H9 (cell line): Measurements from ENCODE around the gene TMPRSS6. TPM values are rescaled to one million over a fixed set of nuclear protein-coding genes. Genes with fewer than 3 reads are reported as not detected.

Source experiments
- DNase-seq: peaks from one replicate; pipeline ENCODE4 v3.0.0-alpha.2; 2017
- H2AFZ ChIP-seq: one replicate; pipeline ENCODE4 v1.6.1; 2013; ENCODE audit warnings: mild to moderate bottlenecking, low read length, control low read depth, moderate library complexity
- H2AK5ac ChIP-seq: 2 replicates; pipeline ENCODE4 v1.6.1; 2013; ENCODE audit warnings: low read length, control low read depth, mixed read lengths; ENCODE audit not compliant: insufficient read length
- H2BK120ac ChIP-seq: one replicate; pipeline ENCODE4 v1.6.1; 2013; ENCODE audit warnings: low read depth, mild to moderate bottlenecking, low read length, control low read depth, inconsistent platforms; ENCODE audit not compliant: poor library complexity, severe bottlenecking
- H2BK12ac ChIP-seq: 2 replicates; pipeline ENCODE4 v1.6.1; 2013; ENCODE audit warnings: low read length, control low read depth, mixed read lengths, low read depth; ENCODE audit not compliant: insufficient read length
- H2BK15ac ChIP-seq: 2 replicates; pipeline ENCODE4 v1.6.1; 2013; ENCODE audit warnings: low read depth, low read length, control low read depth
- H2BK20ac ChIP-seq: one replicate; pipeline ENCODE4 v1.6.1; 2013; ENCODE audit warnings: low read depth, mild to moderate bottlenecking, low read length, control low read depth, inconsistent platforms; ENCODE audit not compliant: poor library complexity, severe bottlenecking
- H2BK5ac ChIP-seq: 2 replicates; pipeline ENCODE4 v1.6.1; 2013; ENCODE audit warnings: low read length, control low read depth, mixed read lengths; ENCODE audit not compliant: insufficient read length
- H3K14ac ChIP-seq: 2 replicates; pipeline ENCODE4 v1.6.1; 2013; ENCODE audit warnings: low read length, control low read depth; ENCODE audit not compliant: insufficient read depth
- H3K18ac ChIP-seq: 2 replicates; pipeline ENCODE4 v1.6.1; 2013; ENCODE audit warnings: low read depth, mild to moderate bottlenecking, mixed read lengths, low read length, control low read depth; ENCODE audit not compliant: insufficient read length
- H3K23ac ChIP-seq: 2 replicates; pipeline ENCODE4 v1.6.1; 2013; ENCODE audit warnings: low read length, control low read depth, mixed read lengths, low read depth; ENCODE audit not compliant: insufficient read length
- H3K23me2 ChIP-seq: 2 replicates; pipeline ENCODE4 v1.6.1; 2013; ENCODE audit warnings: low read depth, mild to moderate bottlenecking, mixed read lengths, low read length, control low read depth; ENCODE audit not compliant: insufficient read length, poor library complexity, severe bottlenecking
- H3K27ac ChIP-seq: 2 replicates; pipeline ENCODE4 v1.5.1; 2013; ENCODE audit warnings: low read length, control low read depth, mixed read lengths, low read depth; ENCODE audit not compliant: insufficient read length
- H3K27me3 ChIP-seq: 2 replicates; pipeline ENCODE4 v1.6.1; 2013; ENCODE audit warnings: low read length, control low read depth, inconsistent platforms; ENCODE audit not compliant: insufficient read depth
- H3K4ac ChIP-seq: 2 replicates; pipeline ENCODE4 v1.6.1; 2013; ENCODE audit warnings: low read depth, mild to moderate bottlenecking, control low read depth, inconsistent platforms, low read length, moderate library complexity
- H3K4me1 ChIP-seq: 2 replicates; pipeline ENCODE4 v1.6.1; 2013; ENCODE audit warnings: low read length, control low read depth, inconsistent platforms; ENCODE audit not compliant: insufficient read depth
- H3K4me2 ChIP-seq: 2 replicates; pipeline ENCODE4 v1.6.1; 2013; ENCODE audit warnings: low read length, control low read depth, mixed read lengths; ENCODE audit not compliant: insufficient read length, insufficient read depth
- H3K56ac ChIP-seq: 2 replicates; pipeline ENCODE4 v1.6.1; 2013; ENCODE audit warnings: low read depth, mild to moderate bottlenecking, mixed read lengths, low read length, control low read depth; ENCODE audit not compliant: insufficient read length
- H3K79me1 ChIP-seq: 2 replicates; pipeline ENCODE4 v1.6.1; 2013; ENCODE audit warnings: low read depth, mild to moderate bottlenecking, moderate library complexity, low read length, control low read depth, inconsistent platforms; ENCODE audit not compliant: insufficient read depth, poor library complexity, severe bottlenecking
- H3K79me2 ChIP-seq: 2 replicates; pipeline ENCODE4 v1.6.1; 2013; ENCODE audit warnings: low read length, control low read depth, inconsistent platforms; ENCODE audit not compliant: insufficient read depth
- H3K9ac ChIP-seq: 2 replicates; pipeline ENCODE4 v1.6.1; 2013; ENCODE audit warnings: low read length, control low read depth, mixed read lengths; ENCODE audit not compliant: insufficient read length; ENCODE audit errors: extremely low read depth
- H3K9me3 ChIP-seq: one replicate; pipeline ENCODE4 v1.6.1; 2013; ENCODE audit warnings: low read depth, low read length, inconsistent platforms; ENCODE audit not compliant: control insufficient read depth
- H3T11ph ChIP-seq: one replicate; pipeline ENCODE4 v1.6.1; 2013; ENCODE audit warnings: mild to moderate bottlenecking, low read length, control low read depth, inconsistent platforms
- H4K20me1 ChIP-seq: one replicate; pipeline ENCODE4 v1.6.1; 2013; ENCODE audit not compliant: control insufficient read depth, insufficient read length, insufficient read depth
- H4K5ac ChIP-seq: 2 replicates; pipeline ENCODE4 v1.6.1; 2013; ENCODE audit warnings: low read depth, mild to moderate bottlenecking, mixed read lengths, low read length, control low read depth; ENCODE audit not compliant: insufficient read length
- H4K8ac ChIP-seq: replicated peaks from 2 replicates; pipeline ENCODE4 v1.6.1; 2013; ENCODE audit warnings: low read length, control low read depth, mixed read lengths, low read depth; ENCODE audit not compliant: insufficient read length
- H4K91ac ChIP-seq: 2 replicates; pipeline ENCODE4 v1.6.1; 2013; ENCODE audit warnings: low read depth, mild to moderate bottlenecking, moderate library complexity, mixed read lengths, low read length, control low read depth; ENCODE audit not compliant: insufficient read length
- H3K27ac Mint-ChIP-seq, 3 experiments: 2 replicates in 2 of 3; 3 replicates in 1 of 3; pipeline ENCODE4 v1.8.0; 2020 to 2021; ENCODE audit warnings: mixed read lengths in 3 of 3, mild to moderate bottlenecking in 1 of 3, moderate library complexity in 1 of 3
- H3K27me3 Mint-ChIP-seq: 2 replicates; pipeline ENCODE4 v1.8.0; 2021; ENCODE audit warnings: low read depth, mild to moderate bottlenecking, moderate library complexity, mixed read lengths
- H3K36me3 Mint-ChIP-seq, 3 experiments: 2 replicates in 2 of 3; 3 replicates in 1 of 3; pipeline ENCODE4 v1.8.0; 2020 to 2021; ENCODE audit warnings: low read depth in 3 of 3, mixed read lengths in 3 of 3; ENCODE audit not compliant: insufficient read depth in 1 of 3
- H3K4me1 Mint-ChIP-seq, 2 experiments: 2 replicates each; pipeline ENCODE4 v1.8.0; 2020; ENCODE audit warnings: mixed read lengths in 2 of 2
- H3K4me3 Mint-ChIP-seq, 2 experiments: 2 replicates in 1 of 2; 3 replicates in 1 of 2; pipeline ENCODE4 v1.8.0; 2020 to 2021; ENCODE audit warnings: mild to moderate bottlenecking in 2 of 2, mixed read lengths in 2 of 2, moderate library complexity in 1 of 2
- H3K9me3 Mint-ChIP-seq, 2 experiments: 2 replicates in 1 of 2; 3 replicates in 1 of 2; pipeline ENCODE4 v1.8.0; 2020; ENCODE audit warnings: mild to moderate bottlenecking in 2 of 2, mixed read lengths in 2 of 2, moderate library complexity in 1 of 2
- WGBS: extraction: QIAGEN DNeasy Blood & Tissue Kit; methylation state at CpG from one replicate; pipeline ENCODE4 v1.1.7; 2013; ENCODE audit warnings: missing lambda C conversion rate, low lambda C conversion rate, mixed read lengths; ENCODE audit not compliant: insufficient read length; ENCODE audit errors: extremely low coverage; 5-methylcytosine and 5-hydroxymethylcytosine counted together
- total RNA-seq: library from RNA; stranded (reverse); gene quantifications from 2 replicates; pipeline ENCODE4 v1.2.1, GENCODE V29; 2021
- TF ChIP-seq, protein P1 (sequence below): fragments of 200-600 bp; sonication (generic); conservative IDR thresholded peaks from 3 replicates; pipeline ENCODE4 v1.8.0; 2021; ENCODE audit warnings: antibody characterized with exemption, mild to moderate bottlenecking

Gene TMPRSS6
- total RNA-seq, 1 experiment from 2014 or later: not detected

DNA sequence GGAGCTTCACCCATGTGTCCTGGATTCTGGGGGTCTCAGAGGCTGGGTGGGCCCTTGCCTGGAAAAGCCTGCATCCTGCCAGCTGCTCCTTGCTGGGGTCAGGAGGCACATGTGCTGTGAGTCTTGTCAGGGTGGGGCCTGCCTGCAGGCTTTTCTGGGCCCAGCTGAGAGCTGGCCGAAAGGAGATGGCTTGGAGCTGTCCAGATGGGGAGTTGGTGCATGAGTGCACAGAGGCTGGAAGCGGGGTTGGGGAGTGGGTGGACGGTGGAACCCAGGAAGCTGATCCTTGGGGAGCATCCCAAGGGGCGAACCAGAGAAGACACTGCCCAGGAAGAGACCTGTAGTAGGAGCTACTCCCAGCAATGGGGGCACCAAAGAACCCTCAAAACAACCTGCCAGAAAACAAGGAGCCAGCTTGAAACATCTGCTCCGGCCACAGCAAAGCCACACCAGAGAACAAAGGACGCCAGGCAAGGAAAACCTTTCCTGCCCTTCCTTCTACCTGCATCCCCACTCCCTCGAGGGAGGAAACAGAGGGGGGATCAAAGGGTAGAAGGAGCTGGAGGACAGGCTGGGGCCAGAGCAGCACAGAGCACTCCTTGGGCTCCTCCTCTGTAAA is 66.2 kb downstream of the TMPRSS6 start:
- peaks cover 12 to 18% of the 10 kb centered on the region in 2 experiments for H3K4me1 Mint-ChIP-seq
- Histone ChIP-seq H3T11ph (no peak overlapping the region), H3K14ac (no peak overlapping the region), H3K9me3 (no peaks in the 10 kb centered on the region), H2BK120ac (no peak overlapping the region), H3K18ac (no peak overlapping the region), H3K23ac (no peak overlapping the region), H2BK5ac (no peak overlapping the region), H3K27me3 (no peaks in the 10 kb centered on the region; the same call in 1 of the 2 replicates), H3K56ac (no peak overlapping the region), H2AK5ac (no peak overlapping the region), H4K8ac (no peak overlapping the region), H3K79me2 (no peaks in the 10 kb centered on the region), H3K79me1 (no peaks in the 10 kb centered on the region), H2BK12ac (no peak overlapping the region), H2BK15ac (no peak overlapping the region), H3K4me1 (no peaks in the 10 kb centered on the region; the same call in 1 of the 2 replicates), H4K91ac (no peak overlapping the region), H3K27ac (no peak overlapping the region), H3K9ac (no peak overlapping the region), H4K20me1 (no peaks in the 10 kb centered on the region), H4K5ac (no peak overlapping the region), H2BK20ac (no peak overlapping the region), H2AFZ (no peak overlapping the region), H3K23me2 (no peaks in the 10 kb centered on the region), H3K4me2 (no peak overlapping the region), H3K4ac (no peak overlapping the region)
- H3K36me3 Mint-ChIP-seq: no peaks in the 10 kb centered on the region
- H3K4me3 Mint-ChIP-seq: no peak overlapping the region
- no peaks in the 10 kb centered on the region for H3K9me3 Mint-ChIP-seq
- peak overlapping the region in 1 of 3 experiments; percentile 91; a peak in 1 of 7 replicates for H3K27ac Mint-ChIP-seq
- TF ChIP-seq, protein P1, sequence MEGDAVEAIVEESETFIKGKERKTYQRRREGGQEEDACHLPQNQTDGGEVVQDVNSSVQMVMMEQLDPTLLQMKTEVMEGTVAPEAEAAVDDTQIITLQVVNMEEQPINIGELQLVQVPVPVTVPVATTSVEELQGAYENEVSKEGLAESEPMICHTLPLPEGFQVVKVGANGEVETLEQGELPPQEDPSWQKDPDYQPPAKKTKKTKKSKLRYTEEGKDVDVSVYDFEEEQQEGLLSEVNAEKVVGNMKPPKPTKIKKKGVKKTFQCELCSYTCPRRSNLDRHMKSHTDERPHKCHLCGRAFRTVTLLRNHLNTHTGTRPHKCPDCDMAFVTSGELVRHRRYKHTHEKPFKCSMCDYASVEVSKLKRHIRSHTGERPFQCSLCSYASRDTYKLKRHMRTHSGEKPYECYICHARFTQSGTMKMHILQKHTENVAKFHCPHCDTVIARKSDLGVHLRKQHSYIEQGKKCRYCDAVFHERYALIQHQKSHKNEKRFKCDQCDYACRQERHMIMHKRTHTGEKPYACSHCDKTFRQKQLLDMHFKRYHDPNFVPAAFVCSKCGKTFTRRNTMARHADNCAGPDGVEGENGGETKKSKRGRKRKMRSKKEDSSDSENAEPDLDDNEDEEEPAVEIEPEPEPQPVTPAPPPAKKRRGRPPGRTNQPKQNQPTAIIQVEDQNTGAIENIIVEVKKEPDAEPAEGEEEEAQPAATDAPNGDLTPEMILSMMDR: no peak
- no peak for DNase-seq
- H3K27me3 Mint-ChIP-seq: peaks cover 21% of the 10 kb centered on the region
- no CpG with 5 or more reads among the region's 7 CpGs for WGBS
